Measurements from ENCODE around the gene PLCL1.

Gene PLCL1

DNA sequence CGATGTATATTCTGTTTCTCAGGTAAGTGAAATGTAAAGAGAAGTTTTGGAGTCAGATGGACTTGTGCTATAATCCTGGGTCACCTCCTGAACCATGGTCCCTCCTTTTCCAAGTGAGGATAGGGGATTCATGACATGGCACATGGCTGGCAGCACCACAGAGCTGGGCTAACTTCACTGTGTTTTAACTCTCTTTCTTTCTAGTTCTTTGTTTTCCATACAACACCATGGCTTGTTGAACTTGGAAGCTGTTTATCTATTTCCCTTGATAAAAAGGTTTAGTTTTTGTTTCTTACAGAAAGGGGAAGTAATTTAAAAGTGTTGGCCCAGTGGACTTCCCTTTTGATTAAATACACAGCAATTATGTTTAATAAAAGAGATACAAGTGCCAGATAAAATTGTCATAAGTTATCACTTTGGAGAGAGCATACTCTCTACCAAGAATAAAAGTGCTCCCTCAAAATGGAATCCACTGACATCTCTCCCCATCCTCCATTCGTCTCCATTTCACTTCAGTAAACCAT, 90.4 kb downstream of the PLCL1 start:
- intact Hi-C loops (cut with micrococcal nuclease) = no loop called here
- Mint-ChIP-seq H3K4me3 (no peak overlapping the region), H3K36me3 (ENCODE audit: low read depth) (no peaks in the 10 kb centered on the region), H3K27me3 (peaks cover under 1% of the 10 kb centered on the region), H3K4me1 (ENCODE audit: low read depth) (peaks cover 31% of the 10 kb centered on the region), H3K9me3 (peaks cover 9% of the 10 kb centered on the region), H3K27ac (peak overlapping the region; percentile 11)

DNA sequence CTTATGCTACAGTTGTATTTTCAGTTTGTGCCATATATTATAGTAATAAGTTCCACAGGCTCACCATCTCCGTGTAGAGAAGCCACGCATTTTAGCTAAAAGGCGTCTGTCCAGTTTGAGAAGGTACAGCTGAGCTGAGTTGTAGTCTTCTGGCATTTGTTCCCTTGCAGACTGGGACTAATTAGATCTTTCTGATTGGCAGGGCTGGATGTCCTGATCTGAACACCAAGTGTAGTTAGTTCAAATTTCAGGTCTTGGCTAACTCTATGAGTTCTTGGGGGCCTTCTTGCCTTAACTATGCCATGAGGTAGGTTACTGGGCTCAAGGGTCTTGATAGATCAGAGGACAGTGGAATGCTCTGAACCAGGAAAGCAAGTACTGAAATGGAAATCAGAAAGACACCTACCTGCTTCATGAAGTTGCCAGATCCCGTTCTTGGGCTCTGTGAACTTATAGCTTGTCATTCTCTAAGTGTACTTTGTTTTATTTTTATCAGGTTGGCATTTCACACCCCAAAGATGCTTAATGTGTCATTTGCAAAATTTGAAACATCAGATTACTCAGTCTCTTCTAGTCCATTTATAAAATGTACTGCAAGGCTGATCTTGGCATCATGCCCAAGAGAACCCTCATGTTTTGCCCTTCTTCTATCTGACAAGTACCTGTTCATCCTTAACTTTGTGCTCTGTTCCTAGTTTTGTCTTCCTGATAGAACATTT, 93.7 kb downstream of the PLCL1 start:
- Mint-ChIP-seq H3K4me3 (no peak overlapping the region), H3K36me3 (ENCODE audit: low read depth) (no peaks in the 10 kb centered on the region), H3K4me1 (ENCODE audit: low read depth) (peaks cover 22% of the 10 kb centered on the region), H3K9me3 (peaks cover 9% of the 10 kb centered on the region), H3K27ac (no peak overlapping the region), H3K27me3 (peaks cover 15% of the 10 kb centered on the region)
- intact Hi-C loops (cut with micrococcal nuclease) = no loop called here

DNA sequence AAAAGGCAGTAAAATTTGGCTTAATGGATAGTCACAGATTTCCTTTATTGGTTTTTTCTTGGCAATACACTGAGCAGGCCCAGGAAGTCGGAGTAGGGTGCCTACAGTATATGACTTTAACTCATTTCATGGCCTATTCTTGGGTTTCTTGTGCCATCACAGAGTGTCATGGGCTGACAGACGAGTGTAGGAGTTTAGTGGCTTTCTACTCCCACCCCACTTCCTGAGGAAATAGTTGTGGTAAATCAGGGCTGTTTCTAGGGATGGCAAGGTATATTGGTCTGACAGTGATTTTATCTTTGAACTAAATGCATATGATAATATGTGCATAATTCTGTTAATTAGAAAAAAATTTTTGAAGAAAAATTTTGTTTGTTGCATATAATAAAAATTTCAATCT, 100.1 kb downstream of the PLCL1 start:
- Mint-ChIP-seq H3K27me3 (peaks cover 40% of the 10 kb centered on the region), H3K36me3 (ENCODE audit: low read depth) (no peaks in the 10 kb centered on the region), H3K4me3 (no peak overlapping the region), H3K27ac (no peak overlapping the region), H3K9me3 (no peaks in the 10 kb centered on the region), H3K4me1 (ENCODE audit: low read depth) (peaks cover 23% of the 10 kb centered on the region)
- intact Hi-C loops (cut with micrococcal nuclease) = no loop called here

DNA sequence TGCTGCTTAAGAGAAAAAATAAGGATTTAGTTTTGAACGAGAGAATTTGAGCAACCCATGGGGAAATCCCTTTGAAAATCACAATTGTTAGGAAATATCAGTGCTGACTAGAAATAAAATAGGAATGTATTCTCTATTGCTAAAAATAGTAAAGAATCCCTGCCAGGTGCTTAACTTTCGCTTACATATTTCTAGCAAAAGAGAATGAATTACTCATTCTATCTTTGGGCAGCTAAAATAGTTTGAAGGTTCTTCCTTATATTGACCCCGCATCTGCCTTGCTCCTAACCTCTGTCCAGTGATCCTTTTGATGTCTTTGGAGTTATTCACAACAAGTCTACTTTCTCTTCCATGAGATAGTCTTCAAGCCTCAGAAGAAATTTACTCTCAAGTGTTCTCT, 103.8 kb downstream of the PLCL1 start:
- no peak overlapping the region for H3K27ac Mint-ChIP-seq
- H3K36me3 Mint-ChIP-seq (ENCODE audit: low read depth) = no peaks in the 10 kb centered on the region
- no peaks in the 10 kb centered on the region for H3K9me3 Mint-ChIP-seq
- H3K4me3 Mint-ChIP-seq = no peak overlapping the region
- H3K27me3 Mint-ChIP-seq = peaks cover 28% of the 10 kb centered on the region
- peaks cover 28% of the 10 kb centered on the region for H3K4me1 Mint-ChIP-seq (ENCODE audit: low read depth)
- intact Hi-C loops (cut with micrococcal nuclease) = no loop called here

DNA sequence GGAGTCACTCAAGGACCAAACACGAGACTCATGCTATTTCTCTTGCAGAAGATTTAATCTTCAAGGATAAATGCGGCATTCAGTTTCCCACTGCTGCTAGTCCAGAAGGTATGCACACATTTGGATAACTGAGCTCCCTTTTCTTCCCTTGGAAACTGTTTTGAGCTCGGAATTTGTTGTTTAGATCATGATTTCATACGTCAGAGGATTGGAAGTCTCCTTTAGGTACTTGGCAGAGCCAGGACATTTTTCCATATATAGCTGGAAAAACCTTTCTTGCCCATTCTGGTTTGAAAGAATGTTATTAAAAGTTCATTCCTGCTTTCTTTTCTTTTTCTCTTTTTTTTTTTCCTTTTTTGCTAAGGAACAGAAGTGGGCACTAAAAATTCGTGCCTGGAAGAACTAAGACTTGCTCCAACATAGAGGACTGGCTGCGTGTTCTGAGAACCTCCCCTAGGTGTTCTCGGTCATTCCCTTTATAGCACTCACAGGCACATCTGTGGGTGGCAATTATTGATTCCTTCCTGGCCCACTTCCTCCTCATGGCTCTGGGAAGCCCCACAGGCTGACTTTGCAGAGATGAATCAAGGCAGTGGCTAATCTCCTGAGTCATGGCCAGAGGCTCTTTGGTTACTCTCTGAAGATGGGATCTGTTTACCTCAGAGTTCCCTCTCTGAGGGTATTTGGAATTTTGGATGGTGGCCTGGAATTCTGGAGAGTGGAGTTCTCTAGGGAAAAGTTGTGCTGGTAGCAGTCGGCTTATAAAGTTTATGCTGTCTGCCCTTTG, 104.8 kb downstream of the PLCL1 start:
- peaks cover 28% of the 10 kb centered on the region for H3K27me3 Mint-ChIP-seq
- H3K4me3 Mint-ChIP-seq = no peak overlapping the region
- intact Hi-C loops (cut with micrococcal nuclease) = no loop called here
- H3K4me1 Mint-ChIP-seq (ENCODE audit: low read depth) = peaks cover 25% of the 10 kb centered on the region
- no peaks in the 10 kb centered on the region for H3K9me3 Mint-ChIP-seq
- no peaks in the 10 kb centered on the region for H3K36me3 Mint-ChIP-seq (ENCODE audit: low read depth)
- H3K27ac Mint-ChIP-seq = no peak overlapping the region

DNA sequence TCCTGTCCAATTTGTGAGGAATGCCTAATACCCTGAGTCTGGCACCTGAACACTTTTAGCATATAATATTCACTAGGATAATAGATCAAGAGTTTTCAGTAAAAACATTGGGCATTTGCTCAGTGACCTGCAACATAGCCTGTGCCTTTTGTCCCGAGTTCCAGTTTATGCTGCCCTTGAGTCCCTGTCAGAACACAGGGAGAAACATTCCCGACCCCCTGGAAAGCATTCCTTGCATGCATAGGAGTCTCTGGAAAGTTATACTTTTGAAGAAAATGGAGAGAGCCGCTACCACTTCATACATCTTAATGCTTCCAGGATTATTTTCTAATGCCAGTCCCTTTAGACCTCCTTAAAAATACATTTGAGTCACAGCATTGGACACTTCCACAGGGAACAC, 107.3 kb downstream of the PLCL1 start:
- Mint-ChIP-seq H3K27me3 (peaks cover 19% of the 10 kb centered on the region), H3K9me3 (no peaks in the 10 kb centered on the region), H3K4me1 (ENCODE audit: low read depth) (peaks cover 37% of the 10 kb centered on the region), H3K27ac (no peak overlapping the region), H3K36me3 (ENCODE audit: low read depth) (no peaks in the 10 kb centered on the region), H3K4me3 (no peak overlapping the region)
- intact Hi-C loops (cut with micrococcal nuclease) = no loop called here

DNA sequence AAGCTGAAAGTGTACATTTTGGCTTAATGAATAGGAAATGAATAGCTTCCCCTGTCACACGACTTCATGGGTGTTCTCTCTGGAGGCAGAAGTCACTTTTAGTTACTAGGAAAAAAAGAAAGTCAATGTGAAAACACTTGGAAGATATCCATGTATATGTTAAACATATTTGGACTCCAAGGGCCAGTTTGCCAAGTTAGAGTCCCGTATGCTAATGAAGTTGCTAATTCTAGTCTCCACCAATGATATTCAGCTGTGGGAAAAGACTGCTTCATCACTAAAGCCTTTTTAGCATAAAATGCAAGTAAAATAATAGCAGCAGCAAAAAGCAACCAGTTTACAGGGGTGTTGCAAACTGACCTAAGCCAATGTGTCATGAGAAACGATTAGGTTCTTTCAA, 108.7 kb downstream of the PLCL1 start:
- peaks cover 9% of the 10 kb centered on the region for H3K27me3 Mint-ChIP-seq
- peaks cover 31% of the 10 kb centered on the region for H3K4me1 Mint-ChIP-seq (ENCODE audit: low read depth)
- peaks cover 9% of the 10 kb centered on the region for H3K9me3 Mint-ChIP-seq
- intact Hi-C loops (cut with micrococcal nuclease) = no loop called here
- H3K27ac Mint-ChIP-seq = no peak overlapping the region
- H3K4me3 Mint-ChIP-seq = no peak overlapping the region
- H3K36me3 Mint-ChIP-seq (ENCODE audit: low read depth) = peaks cover 9% of the 10 kb centered on the region

DNA sequence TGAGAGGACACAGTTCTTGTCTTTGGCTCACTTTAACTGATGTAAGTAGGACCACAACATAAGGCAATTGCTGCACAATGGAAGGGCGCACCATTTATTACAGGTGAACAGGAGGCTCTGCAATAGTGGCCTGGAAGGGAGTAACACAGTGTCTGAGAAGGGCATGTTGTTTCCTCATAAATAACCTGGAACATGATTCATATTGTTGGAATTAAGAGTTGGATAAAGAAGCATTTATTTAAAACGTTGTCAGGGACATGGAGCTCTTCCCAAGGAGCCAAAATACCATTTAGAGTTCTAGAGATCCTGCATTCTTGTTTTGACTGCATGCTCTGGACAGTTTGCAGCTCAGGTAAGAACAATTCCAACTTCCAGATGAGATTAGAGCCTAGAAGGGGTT, 110.4 kb downstream of the PLCL1 start:
- H3K36me3 Mint-ChIP-seq (ENCODE audit: low read depth) = peaks cover 10% of the 10 kb centered on the region
- H3K4me1 Mint-ChIP-seq (ENCODE audit: low read depth) = peaks cover 20% of the 10 kb centered on the region
- H3K27ac Mint-ChIP-seq = no peak overlapping the region
- no peak overlapping the region for H3K4me3 Mint-ChIP-seq
- H3K27me3 Mint-ChIP-seq = peaks cover 3% of the 10 kb centered on the region
- intact Hi-C loops (cut with micrococcal nuclease) = no loop called here
- H3K9me3 Mint-ChIP-seq = peaks cover 22% of the 10 kb centered on the region

DNA sequence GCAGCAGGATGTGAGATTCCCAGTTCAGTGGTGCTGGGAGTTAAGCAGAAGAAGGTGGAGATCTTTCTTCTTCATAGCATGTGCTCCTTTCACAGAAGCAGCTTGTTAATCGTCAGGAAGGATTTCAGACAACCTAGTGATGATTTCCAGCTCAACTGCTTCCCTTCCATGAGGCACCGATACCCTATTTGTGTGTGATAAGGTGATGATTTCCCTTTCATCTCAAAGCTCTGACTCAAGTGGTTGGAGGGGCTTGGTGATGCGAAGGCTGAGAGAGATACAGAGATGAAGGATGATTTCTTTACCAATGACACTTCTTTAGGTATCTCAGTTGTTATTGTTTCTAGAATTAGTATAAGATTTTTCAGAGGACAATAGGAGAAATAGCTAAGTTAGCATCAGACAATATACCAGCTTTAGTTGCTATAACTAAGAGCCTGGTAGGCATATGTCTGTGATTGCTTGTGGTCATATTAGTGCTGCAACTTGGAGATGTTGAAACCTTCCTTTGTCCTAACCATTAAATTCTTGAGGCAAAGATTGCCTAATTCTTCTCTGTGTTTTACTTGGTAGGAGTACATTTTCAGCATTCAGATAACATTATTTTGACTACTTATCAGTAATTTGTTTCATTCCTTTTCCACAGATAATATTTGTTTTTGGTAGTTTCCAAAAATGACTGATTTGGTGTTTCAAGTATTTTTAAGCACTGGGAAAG, 111.3 kb downstream of the PLCL1 start:
- Mint-ChIP-seq H3K36me3 (ENCODE audit: low read depth) (peaks cover 10% of the 10 kb centered on the region), H3K9me3 (peaks cover 25% of the 10 kb centered on the region), H3K4me3 (no peak overlapping the region), H3K27ac (no peak overlapping the region), H3K4me1 (ENCODE audit: low read depth) (peaks cover 19% of the 10 kb centered on the region), H3K27me3 (no peaks in the 10 kb centered on the region)
- intact Hi-C loops (cut with micrococcal nuclease) = no loop called here

DNA sequence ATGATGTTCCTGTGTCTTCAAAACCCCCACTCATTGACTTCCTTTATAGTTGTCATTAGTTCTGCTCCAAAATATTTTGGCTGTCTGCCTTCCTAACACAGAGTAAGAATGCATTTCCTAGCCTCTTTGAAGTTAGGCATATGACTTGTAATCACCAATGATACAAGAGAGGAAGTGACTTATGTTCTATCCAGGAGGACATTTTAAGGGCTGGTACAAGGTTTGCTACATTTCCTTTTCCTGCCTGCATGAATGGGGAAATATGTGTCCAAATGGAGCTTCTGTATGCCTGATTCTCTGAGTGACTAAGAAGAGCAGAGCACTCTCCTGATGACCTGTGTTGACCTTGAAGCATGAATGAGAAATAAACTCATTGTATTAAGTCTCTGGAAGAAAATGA, 115.1 kb downstream of the PLCL1 start:
- intact Hi-C loops (cut with micrococcal nuclease) = no loop called here
- Mint-ChIP-seq H3K4me1 (ENCODE audit: low read depth) (peaks cover 19% of the 10 kb centered on the region), H3K9me3 (peaks cover 25% of the 10 kb centered on the region), H3K4me3 (no peak overlapping the region), H3K27me3 (no peaks in the 10 kb centered on the region), H3K36me3 (ENCODE audit: low read depth) (peaks cover 10% of the 10 kb centered on the region), H3K27ac (no peak overlapping the region)

DNA sequence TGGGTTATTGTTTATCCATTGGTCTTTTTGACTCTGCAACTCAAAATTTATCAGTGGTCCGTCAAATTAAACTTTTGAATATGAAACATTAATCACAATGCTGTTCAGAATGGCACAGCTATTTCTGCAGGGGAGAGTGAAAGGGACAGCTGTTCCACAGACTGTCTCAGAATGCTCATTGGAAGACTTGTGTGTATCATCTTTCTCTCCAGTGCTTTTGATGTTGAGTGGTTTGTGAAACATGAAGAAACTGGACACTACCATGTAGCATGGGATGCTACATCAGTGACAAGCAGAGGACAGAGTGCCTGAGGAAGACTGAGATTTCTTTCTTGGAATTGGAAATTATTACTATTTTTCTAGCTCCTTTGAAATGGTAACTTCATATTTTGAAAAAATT, 115.7 kb downstream of the PLCL1 start:
- intact Hi-C loops (cut with micrococcal nuclease) = no loop called here
- peaks cover 13% of the 10 kb centered on the region for H3K4me1 Mint-ChIP-seq (ENCODE audit: low read depth)

DNA sequence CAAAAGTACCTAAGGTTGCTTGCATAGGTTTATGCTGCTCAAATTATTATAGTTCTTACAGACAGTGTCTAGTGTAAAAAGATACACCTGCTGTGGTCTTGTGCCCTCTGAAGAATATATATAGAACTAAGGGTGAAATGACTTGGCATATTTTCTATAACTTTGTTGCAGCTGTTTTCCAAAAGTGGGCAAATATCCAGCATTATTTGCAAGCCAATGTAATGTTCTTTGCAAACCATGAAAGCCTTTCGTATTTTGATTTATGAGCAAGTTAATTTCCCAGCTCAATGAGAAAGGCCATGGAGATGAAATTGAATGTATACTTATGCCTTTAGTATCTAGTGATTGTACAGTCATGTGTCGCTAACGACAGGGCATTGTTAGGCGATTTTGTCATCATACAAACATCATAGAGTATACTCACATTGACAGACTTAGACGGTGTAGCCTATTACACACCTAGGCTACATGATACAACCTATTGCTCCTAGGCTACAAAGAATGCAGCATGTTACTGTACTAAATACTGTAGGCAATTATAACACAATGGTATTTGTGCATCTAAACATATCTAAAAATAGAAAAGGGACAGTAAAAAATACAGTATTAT, 116.3 kb downstream of the PLCL1 start:
- H3K4me1 Mint-ChIP-seq (ENCODE audit: low read depth) = peaks cover 10% of the 10 kb centered on the region
- no peaks in the 10 kb centered on the region for H3K27me3 Mint-ChIP-seq
- peaks cover 10% of the 10 kb centered on the region for H3K36me3 Mint-ChIP-seq (ENCODE audit: low read depth)
- intact Hi-C loops (cut with micrococcal nuclease) = no loop called here
- peaks cover 25% of the 10 kb centered on the region for H3K9me3 Mint-ChIP-seq
- H3K4me3 Mint-ChIP-seq = no peak overlapping the region
- no peak overlapping the region for H3K27ac Mint-ChIP-seq

More for the DNA sequence above, 115.7 kb downstream of the PLCL1 start:
- no peaks in the 10 kb centered on the region for H3K27me3 Mint-ChIP-seq
- no peak overlapping the region for H3K27ac Mint-ChIP-seq
- H3K9me3 Mint-ChIP-seq = peaks cover 25% of the 10 kb centered on the region
- no peak overlapping the region for H3K4me3 Mint-ChIP-seq
- peaks cover 10% of the 10 kb centered on the region for H3K36me3 Mint-ChIP-seq (ENCODE audit: low read depth)

DNA sequence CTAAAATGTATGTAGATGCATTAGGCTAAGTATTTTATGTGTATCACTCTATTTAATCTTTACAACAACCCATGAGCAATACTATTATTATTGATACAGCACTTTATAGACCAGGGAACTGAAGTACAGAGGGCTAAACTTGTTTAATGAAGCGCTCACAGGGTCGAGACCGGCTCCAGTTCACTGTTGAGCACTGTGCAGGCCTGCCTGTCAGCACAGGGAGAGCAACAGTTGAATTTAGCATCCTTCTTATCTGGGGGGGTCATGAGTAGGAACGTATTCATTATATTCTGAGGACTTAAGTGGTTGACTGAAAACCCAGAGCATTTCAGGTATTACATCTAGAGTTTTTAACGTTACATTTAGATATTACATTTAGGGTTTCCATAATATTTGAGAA, 120.1 kb downstream of the PLCL1 start:
- Mint-ChIP-seq H3K4me1 (ENCODE audit: low read depth) (peaks cover 18% of the 10 kb centered on the region), H3K4me3 (no peak overlapping the region), H3K27ac (no peak overlapping the region), H3K36me3 (ENCODE audit: low read depth) (no peaks in the 10 kb centered on the region), H3K27me3 (no peaks in the 10 kb centered on the region), H3K9me3 (peaks cover 13% of the 10 kb centered on the region)
- intact Hi-C loops (cut with micrococcal nuclease) = no loop called here

DNA sequence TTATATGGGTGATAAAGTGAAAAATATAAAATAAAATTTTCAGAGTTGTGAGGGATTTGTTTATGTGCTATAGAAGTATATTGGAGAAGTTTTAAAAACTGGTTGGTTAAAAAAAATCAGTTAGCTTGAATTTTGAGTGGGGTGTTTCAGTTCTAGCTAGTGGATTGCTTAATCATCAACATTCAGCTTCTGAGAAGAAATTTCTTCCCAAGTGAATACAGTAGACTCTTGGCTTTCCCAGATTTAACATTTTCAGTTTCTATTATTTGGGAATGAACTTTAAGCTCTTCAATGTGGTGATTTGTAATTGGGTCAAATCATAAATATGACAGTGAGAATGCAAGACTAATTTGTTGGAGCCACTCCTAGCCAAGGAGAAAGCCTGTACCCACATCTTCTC, 120.8 kb downstream of the PLCL1 start:
- Mint-ChIP-seq H3K27me3 (no peaks in the 10 kb centered on the region), H3K27ac (no peak overlapping the region), H3K36me3 (ENCODE audit: low read depth) (no peaks in the 10 kb centered on the region), H3K9me3 (peaks cover 8% of the 10 kb centered on the region), H3K4me3 (no peak overlapping the region), H3K4me1 (ENCODE audit: low read depth) (peaks cover 16% of the 10 kb centered on the region)
- intact Hi-C loops (cut with micrococcal nuclease) = no loop called here

Data from dendritic cell treated with granulocyte-macrophage colony-stimulating factor and Interleukin-4, amounts not matched to agents 40 ng/mL and 50 ng/mL, for 4 days (primary cell).